Spinal cord (tissue), 10 donors: ENCODE results near the gene PACSIN2. TPM values are rescaled to one million over a fixed set of nuclear protein-coding genes. Genes with fewer than 3 reads are reported as not detected.

ENCODE experiments used
- DNase-seq, 6 donors: peaks; one replicate each; pipeline versions ENCODE4 v3.0.0 to v3.0.0-alpha.2; 2013 to 2015; ENCODE audit warnings: low spot score in 6 of 6, low read depth in 4 of 6
- H3K27ac ChIP-seq: one replicate; pipeline ENCODE4 v1.5.1; 2013; ENCODE audit warnings: low read depth, low read length, control low read depth
- H3K27me3 ChIP-seq: one replicate; pipeline ENCODE4 v1.6.1; 2013; ENCODE audit warnings: low read length; ENCODE audit not compliant: control insufficient read depth, insufficient read depth
- H3K36me3 ChIP-seq: one replicate; pipeline ENCODE4 v1.6.1; 2013; ENCODE audit warnings: low read length; ENCODE audit not compliant: control insufficient read depth, insufficient read depth
- H3K4me1 ChIP-seq: one replicate; pipeline ENCODE4 v1.6.1; 2013; ENCODE audit warnings: low read length; ENCODE audit not compliant: control insufficient read depth, insufficient read depth
- H3K4me3 ChIP-seq: one replicate; pipeline ENCODE4 v1.5.1; 2013; ENCODE audit warnings: low read depth, low read length, control low read depth
- H3K9me3 ChIP-seq: one replicate; pipeline ENCODE4 v1.6.1; 2013; ENCODE audit warnings: low read length; ENCODE audit not compliant: control insufficient read depth, insufficient read depth
- WGBS: methylation state at CpG from one replicate; pipeline ENCODE4 v1.1.5; 2013; ENCODE audit warnings: missing lambda C conversion rate; ENCODE audit not compliant: insufficient coverage; 5-methylcytosine and 5-hydroxymethylcytosine counted together
- polyA plus RNA-seq, 2 donors: library from polyadenylated mRNA; unstranded; fragments of 120-200 nt; gene quantifications; one replicate each; pipeline ENCODE4 v1.2.1, GENCODE V29; 2013; ENCODE audit not compliant: insufficient read length in 2 of 2
- total RNA-seq, 2 donors: library from RNA; depleted of rRNA in 1 of 2; stranded (reverse); fragments of 120-200 nt in 1 of 2; fragments of >200 nt in 1 of 2; gene quantifications; one replicate each; pipeline versions ENCODE4 v1.2.3 to v1.2.4, GENCODE V29; 2013 to 2014
- donor health status: healthy.

The PACSIN2 gene
- total and polyA plus RNA-seq, 4 donors: 36.3 to 54.2 (median 45.9) TPM

DNA sequence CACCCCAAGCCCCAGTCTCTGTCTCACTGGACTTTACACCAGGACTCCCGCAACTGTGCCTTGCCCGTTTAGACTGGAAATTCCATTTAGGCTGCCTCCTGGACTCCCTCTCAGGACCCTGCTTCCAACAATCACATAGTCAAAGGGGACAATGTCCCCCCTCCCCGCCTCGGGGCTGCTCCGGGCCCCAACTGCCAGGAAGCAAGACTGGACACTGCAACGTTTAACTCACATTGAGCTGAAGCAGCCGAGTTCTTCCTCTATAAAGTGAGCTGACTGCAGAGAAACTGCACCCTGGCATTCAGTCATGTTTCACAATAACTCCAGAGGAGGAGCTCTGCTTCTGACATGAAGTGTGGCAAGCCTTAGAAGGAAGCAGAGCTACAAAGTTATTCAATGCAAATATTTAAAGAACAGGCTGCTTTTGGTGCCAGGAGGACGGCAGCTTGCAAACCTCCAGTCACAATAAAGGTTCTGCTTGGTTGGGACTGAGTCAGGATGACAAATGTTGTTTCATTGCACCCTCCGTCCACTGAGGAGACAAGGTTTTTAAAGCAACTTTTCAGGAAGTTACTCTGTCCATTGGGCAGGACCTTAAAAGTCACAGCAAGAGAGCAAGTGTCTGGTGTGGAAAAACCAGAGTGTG, 19.9 kb downstream of the PACSIN2 start:
- Histone ChIP-seq H3K4me1 (peaks cover 21% of the 10 kb centered on the region), H3K27me3 (no peaks in the 10 kb centered on the region), H3K9me3 (no peaks in the 10 kb centered on the region), H3K36me3 (no peaks in the 10 kb centered on the region), H3K27ac (peak overlapping the region; percentile 62), H3K4me3 (no peak overlapping the region)
- peak in 1 of 6 donors; percentile 63 for DNase-seq
- 28% methylated on average over 7 of the region's 9 CpGs for whole genome bisulfite sequencing

DNA sequence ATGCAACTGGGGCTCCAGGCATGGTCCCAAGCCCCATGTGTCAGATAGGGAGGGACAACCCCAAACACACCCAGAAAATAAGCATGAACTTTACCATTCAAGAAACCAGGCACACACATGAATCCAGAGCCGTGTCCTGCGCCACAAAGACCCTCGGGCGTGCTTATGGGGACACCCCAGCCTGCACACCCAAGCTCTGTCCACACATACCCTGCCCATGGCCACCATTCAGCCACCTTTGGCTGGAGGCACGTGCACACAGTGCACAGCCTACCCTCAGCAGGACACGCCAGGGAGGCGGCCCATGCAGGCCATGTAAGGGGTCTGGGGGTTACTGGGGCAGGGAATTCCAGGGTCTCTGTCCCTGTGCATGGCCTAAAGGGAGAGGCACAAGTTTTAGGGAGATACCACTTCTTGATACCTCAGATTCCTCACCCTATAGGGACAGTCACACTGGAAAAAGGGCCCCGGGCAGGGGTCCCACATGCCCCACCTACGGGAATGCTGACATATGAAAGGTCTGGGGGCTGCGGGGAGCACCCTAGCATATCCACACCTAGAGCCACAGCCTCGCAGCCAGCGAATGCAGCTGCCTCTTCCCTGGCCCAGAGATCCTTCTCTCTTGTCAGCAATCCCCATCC, 20.6 kb downstream of the PACSIN2 start:
- Histone ChIP-seq H3K36me3 (no peaks in the 10 kb centered on the region), H3K27ac (peak overlapping the region; percentile 62), H3K4me1 (peaks cover 19% of the 10 kb centered on the region), H3K27me3 (no peaks in the 10 kb centered on the region), H3K9me3 (no peaks in the 10 kb centered on the region), H3K4me3 (no peak overlapping the region)
- no peak for DNase-seq
- WGBS: 94% methylated on average over 9 of the region's 12 CpGs

DNA sequence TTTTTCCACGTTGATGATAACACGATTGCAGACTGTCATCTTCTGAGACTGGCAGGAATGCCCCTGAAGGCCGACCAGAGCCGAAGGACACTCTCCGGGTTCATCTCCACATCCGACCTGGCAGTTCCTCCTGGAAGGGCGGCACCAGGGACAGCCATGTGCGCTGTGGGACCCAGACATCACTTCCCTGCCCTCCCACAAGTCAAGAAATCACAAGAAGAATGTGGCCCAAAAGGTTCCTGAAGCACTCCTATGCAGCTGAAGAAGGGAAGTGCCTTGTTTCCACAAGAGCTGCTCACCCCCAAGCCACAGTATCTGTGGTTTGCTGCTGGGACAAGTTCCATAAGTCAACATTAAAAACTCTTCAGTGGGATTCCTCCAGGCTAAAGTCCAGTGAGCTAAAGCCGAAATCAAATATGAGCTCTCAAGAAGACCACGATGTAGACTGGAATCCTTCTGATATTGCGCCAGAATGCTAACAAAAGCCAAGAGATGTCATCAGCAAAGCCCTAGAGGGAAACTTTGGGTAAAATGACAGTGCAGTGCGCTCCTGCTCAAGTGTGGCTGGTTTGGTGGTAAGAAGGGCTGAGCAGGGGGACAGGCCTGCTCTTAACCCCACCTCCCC, 21.2 kb downstream of the PACSIN2 start:
- H3K9me3 ChIP-seq: no peaks in the 10 kb centered on the region
- WGBS: 92% methylated on average over 11 of the region's 12 CpGs

DNA sequence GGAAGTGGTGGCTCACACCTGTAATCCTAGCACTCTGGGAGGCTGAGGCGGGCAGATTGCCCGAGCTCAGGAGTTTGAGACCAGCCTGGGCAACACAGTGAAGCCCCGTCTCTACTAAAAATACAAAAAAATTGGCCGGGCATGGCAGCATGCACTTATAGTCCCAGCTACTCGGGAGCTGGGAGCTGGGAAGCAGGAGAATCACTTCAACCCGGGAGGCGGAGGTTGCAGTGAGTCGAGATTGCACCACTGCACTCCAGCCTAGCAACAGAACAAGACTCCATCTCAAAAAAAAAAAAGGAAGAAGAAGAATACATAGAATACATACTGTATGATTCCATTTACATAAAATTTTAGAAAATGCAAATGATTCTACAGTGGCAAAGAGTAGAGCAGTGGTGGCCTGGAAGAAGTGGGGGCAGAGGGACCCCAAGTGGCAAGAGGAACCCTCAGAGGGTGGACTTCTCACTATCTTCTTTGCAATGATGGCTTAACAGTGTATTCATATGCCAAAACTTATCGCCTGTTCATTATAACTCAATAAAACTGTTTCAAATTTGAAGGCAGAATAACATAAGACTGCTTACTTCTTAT, 22.0 kb downstream of the PACSIN2 start:
- no peaks in the 10 kb centered on the region for H3K27me3 ChIP-seq
- no peak for DNase-seq
- H3K27ac ChIP-seq: no peak overlapping the region

More for the DNA sequence above, 21.2 kb downstream of the PACSIN2 start:
- no peak for DNase-seq
- Histone ChIP-seq H3K36me3 (no peaks in the 10 kb centered on the region), H3K4me3 (no peak overlapping the region), H3K4me1 (peaks cover 17% of the 10 kb centered on the region), H3K27ac (no peak overlapping the region), H3K27me3 (no peaks in the 10 kb centered on the region)

DNA sequence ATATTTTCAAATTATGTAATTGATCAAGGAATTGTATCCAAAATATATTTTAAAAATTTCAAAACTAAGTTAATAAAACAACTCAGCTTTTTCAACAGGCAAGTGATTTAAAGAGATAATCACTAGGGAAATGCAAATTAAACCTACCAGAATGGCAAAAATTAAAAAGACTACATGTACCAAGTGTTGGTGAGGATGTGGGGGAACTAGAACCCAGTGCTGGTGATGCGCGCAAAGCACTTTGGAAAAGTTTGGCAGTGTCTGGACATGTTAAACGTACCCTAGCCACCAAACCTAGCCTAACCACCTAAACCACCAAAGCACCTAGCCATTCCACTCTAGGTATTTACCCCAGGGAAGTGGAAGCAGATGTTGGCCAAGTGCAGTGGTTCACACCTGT, 22.9 kb downstream of the PACSIN2 start:
- no CpG with 5 or more reads among the region's 3 CpGs for WGBS
- no peaks in the 10 kb centered on the region for H3K9me3 ChIP-seq
- no peaks in the 10 kb centered on the region for H3K27me3 ChIP-seq
- H3K4me3 ChIP-seq: no peak overlapping the region
- peaks cover 16% of the 10 kb centered on the region for H3K4me1 ChIP-seq
- H3K36me3 ChIP-seq: no peaks in the 10 kb centered on the region
- no peak for DNase-seq
- H3K27ac ChIP-seq: no peak overlapping the region

More for the DNA sequence above, 22.0 kb downstream of the PACSIN2 start:
- WGBS: 92% methylated on average over 2 of the region's 9 CpGs
- no peak overlapping the region for H3K4me3 ChIP-seq
- H3K36me3 ChIP-seq: no peaks in the 10 kb centered on the region
- peaks cover 16% of the 10 kb centered on the region for H3K4me1 ChIP-seq
- no peaks in the 10 kb centered on the region for H3K9me3 ChIP-seq

DNA sequence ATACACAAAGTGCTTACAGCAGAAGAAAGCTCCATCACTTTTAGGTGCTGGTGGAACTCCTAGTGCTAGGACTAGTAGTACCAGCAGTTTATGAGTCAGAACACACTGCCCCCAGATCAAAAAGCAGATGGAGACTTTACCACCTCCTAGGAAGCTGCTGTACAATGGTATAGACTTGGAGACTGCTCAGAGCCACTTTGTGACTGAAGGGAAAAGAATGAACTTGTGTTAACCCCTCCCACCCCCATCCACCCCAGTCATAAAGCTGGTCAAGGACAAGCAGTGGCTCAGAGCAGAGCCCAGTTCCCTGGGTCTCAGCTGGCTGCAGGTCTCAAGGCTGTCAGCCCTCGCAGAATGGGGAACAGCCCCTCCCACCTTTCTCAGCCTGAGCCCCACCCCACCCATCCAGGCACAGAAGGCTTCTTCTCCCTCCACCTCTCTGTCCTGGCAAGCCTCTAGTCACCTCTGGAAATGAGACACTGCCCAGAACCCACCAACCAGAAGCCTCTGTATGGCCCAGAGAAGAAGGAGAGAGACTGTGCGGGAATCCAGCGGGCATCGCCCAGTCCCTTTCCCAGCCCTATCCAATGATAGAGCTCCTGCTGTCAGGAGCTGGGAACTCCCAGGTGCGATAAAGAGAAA, 23.8 kb downstream of the PACSIN2 start:
- 0% methylated on average over 1 of the region's 5 CpGs for WGBS
- Histone ChIP-seq H3K27ac (no peak overlapping the region), H3K27me3 (no peaks in the 10 kb centered on the region), H3K4me1 (peaks cover 20% of the 10 kb centered on the region), H3K36me3 (no peaks in the 10 kb centered on the region), H3K9me3 (no peaks in the 10 kb centered on the region), H3K4me3 (no peak overlapping the region)
- no peak for DNase-seq

DNA sequence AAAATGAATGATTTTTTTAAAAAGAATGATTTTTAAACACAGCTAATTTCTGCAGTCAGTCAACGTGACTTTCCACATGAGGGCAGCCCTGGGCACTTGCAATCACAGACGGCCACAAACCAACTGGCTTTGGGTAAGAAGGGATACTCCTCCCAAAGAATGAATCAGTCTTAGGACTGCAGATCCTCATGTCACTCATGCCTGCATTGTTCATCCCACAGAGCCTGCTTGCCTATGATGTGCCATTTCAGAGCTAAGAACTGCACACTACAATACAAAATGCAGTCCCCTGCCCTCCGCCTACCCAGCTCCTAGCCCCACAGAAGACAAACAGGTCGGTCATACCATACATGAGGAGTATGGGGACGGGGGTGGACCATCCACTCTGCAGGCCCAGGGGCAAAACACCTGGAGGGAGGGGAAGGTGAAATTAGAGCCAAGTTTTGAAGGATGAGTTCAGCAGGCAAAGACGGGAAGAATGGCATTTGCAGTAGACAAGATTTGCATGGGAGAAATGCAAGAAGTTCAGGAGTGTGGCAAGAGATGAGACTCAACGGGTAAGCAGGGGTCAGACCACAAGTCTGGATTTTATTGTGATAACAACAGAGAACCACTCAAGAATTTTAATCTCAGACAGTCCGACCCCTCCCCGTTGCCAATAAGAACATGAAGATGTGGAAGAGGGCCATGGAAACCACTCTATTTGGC, 24.7 kb downstream of the PACSIN2 start:
- no peak overlapping the region for H3K4me3 ChIP-seq
- WGBS: 69% methylated on average over 5 of the region's 9 CpGs
- no peaks in the 10 kb centered on the region for H3K27me3 ChIP-seq
- peaks cover 24% of the 10 kb centered on the region for H3K4me1 ChIP-seq
- no peak overlapping the region for H3K27ac ChIP-seq
- no peaks in the 10 kb centered on the region for H3K36me3 ChIP-seq
- no peak for DNase-seq
- no peaks in the 10 kb centered on the region for H3K9me3 ChIP-seq

DNA sequence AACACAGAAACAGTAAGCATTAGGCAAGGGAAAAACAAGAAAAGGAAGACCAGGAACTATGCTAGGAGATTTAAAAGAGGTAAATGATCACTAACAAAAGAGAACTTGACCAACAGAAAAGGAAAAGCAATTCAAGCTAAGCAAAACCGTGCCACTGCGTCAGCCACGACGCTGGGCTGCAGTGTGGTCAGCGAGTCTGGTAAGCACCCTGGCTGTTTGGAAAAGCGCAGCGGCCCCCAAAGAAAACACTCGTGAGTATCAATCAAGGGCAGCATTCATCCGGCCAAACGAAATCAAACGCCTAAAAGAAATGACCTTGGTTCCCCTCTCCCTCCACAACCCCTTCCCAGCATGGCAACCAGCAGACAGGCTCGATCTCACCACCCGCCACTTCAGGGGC, 28.8 kb downstream of the PACSIN2 start:
- H3K36me3 ChIP-seq: no peaks in the 10 kb centered on the region
- no peaks in the 10 kb centered on the region for H3K9me3 ChIP-seq
- WGBS: 45% methylated on average over 13 of the region's 13 CpGs
- H3K27me3 ChIP-seq: no peaks in the 10 kb centered on the region
- H3K27ac ChIP-seq: no peak overlapping the region
- H3K4me3 ChIP-seq: no peak overlapping the region
- H3K4me1 ChIP-seq: peaks cover 8% of the 10 kb centered on the region
- no peak for DNase-seq

DNA sequence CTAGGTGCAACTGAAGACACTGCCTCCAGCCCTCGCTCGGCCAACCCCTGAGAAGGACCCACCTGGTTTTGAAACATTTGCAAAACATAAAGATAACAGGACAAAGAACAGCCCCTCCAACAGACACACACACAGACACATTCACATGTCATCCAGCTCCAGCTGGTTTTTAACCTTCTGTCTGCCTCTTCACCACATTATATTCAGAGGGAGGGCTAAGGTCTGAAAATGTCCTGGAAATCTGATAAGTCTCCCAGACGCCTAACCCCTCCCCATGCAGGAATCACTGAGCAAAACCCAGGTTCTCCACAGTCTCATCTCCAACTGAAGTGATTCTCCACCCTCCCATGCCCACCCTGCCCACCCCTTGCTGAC, 29.4 kb downstream of the PACSIN2 start:
- Histone ChIP-seq H3K9me3 (no peaks in the 10 kb centered on the region), H3K27ac (no peak overlapping the region), H3K27me3 (no peaks in the 10 kb centered on the region), H3K36me3 (no peaks in the 10 kb centered on the region), H3K4me1 (peaks cover 8% of the 10 kb centered on the region), H3K4me3 (no peak overlapping the region)
- WGBS: no CpG with 5 or more reads among the region's 3 CpGs
- DNase-seq: no peak
